ENCODE measurements around the gene MOCS3.
A peak's percentile ranks its signal among the peaks of the same experiment; 100 is the strongest.

The MOCS3 gene

DNA sequence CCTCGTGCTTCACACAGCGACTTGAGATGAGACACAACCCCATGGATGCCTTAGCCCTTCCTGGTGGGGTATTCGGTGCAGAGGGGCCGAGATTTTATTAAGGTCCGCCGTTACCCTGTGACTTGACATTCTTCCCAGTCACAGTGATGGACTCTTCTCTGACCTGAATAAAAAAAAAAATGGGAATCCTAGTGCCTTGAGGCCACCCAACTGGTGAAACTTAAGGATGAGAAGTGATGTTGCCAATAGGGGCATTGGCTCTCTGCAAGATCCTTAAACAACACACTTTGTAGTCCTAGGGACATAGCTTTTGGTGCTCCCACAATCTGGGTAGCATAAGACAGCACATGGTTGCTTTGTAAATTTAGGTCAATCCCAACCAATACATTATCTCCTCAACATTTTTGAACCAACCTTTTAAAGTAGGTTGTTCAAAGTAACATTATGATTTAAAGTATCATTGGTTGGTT, 26.6 kb upstream of the MOCS3 start:
- Histone ChIP-seq H3K79me2 (ENCODE audit: control insufficient read depth, insufficient read depth, low read length, unreplicated experiment) (peaks cover 40% of the 10 kb centered on the region), H2AFZ (ENCODE audit: low read length, unreplicated experiment) (peak overlapping the region; percentile 68), H3K27me3 (ENCODE audit: insufficient read depth, low read length) (no peaks in the 10 kb centered on the region), H3K4me1 (ENCODE audit: control insufficient read depth, insufficient read depth, low read length, unreplicated experiment) (peaks cover 31% of the 10 kb centered on the region), H3K36me3 (ENCODE audit: insufficient read depth, low read length) (peaks cover 44% of the 10 kb centered on the region), H3K4me3 (ENCODE audit: low read depth, low read length) (peak overlapping the region; percentile 73), H3K27ac (ENCODE audit: low read depth, low read length) (peak overlapping the region; percentile 76)

DNA sequence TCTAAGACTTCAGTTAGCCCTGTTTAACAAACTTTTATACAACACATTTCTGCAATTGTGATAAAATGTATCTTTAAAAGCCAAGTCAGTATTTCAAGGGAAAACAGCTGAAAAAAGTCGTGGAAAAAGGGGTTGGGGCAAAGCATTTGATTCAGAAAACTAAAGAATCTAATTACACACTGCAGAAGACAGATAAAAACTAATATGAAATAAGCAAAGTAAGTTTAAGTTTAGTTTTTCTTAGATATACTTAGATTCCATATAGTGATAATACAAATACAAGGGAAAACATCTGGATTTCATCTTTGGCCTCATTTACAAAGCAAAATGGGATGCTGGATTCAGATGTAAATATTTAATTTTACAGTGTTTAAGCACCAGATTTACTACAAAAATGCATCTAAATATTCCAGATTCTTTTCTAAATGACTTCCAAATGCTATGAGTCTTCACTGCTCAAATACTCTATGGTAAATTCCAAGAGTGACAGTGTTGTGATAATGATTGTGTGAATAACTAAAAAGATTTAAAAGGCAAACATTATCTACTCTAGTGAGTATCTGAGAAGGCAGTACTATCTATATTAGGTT, 25.8 kb upstream of the MOCS3 start:
- peak overlapping the region; percentile 76 for H3K27ac ChIP-seq (ENCODE audit: low read depth, low read length)
- H3K36me3 ChIP-seq (ENCODE audit: insufficient read depth, low read length) = peaks cover 41% of the 10 kb centered on the region

DNA sequence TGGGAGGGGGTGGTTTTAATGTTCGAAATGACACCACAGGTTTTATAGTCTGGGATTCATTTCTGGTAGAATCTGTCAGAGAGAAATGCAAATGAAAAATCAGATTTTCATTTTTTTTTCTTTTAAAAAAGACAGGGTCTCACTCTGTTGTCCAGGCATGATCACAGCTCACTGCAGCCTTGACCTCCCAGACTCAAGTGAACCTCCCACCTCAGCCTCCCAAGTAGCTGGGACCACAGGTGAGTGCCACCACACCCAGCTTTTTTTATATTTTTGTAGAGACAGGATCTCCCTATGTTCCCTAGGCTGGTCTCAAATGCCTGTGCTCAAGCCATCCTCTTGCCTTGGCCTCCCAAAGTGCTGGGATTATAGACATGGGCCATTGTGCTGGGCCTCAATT, 25.0 kb upstream of the MOCS3 start:
- peaks cover 18% of the 10 kb centered on the region for H3K4me1 ChIP-seq (ENCODE audit: control insufficient read depth, insufficient read depth, low read length, unreplicated experiment)
- peaks cover 35% of the 10 kb centered on the region for H3K36me3 ChIP-seq (ENCODE audit: insufficient read depth, low read length)
- no peak overlapping the region for H3K27ac ChIP-seq (ENCODE audit: low read depth, low read length)
- no peak overlapping the region for H2AFZ ChIP-seq (ENCODE audit: low read length, unreplicated experiment)
- H3K27me3 ChIP-seq (ENCODE audit: insufficient read depth, low read length) = no peaks in the 10 kb centered on the region
- H3K4me3 ChIP-seq (ENCODE audit: low read depth, low read length) = no peak overlapping the region
- peaks cover 25% of the 10 kb centered on the region for H3K79me2 ChIP-seq (ENCODE audit: control insufficient read depth, insufficient read depth, low read length, unreplicated experiment)

More for the DNA sequence above, 25.8 kb upstream of the MOCS3 start:
- H3K4me3 ChIP-seq (ENCODE audit: low read depth, low read length) = no peak overlapping the region
- H3K79me2 ChIP-seq (ENCODE audit: control insufficient read depth, insufficient read depth, low read length, unreplicated experiment) = peaks cover 33% of the 10 kb centered on the region
- H3K27me3 ChIP-seq (ENCODE audit: insufficient read depth, low read length) = no peaks in the 10 kb centered on the region
- H2AFZ ChIP-seq (ENCODE audit: low read length, unreplicated experiment) = no peak overlapping the region
- H3K4me1 ChIP-seq (ENCODE audit: control insufficient read depth, insufficient read depth, low read length, unreplicated experiment) = peaks cover 26% of the 10 kb centered on the region

DNA sequence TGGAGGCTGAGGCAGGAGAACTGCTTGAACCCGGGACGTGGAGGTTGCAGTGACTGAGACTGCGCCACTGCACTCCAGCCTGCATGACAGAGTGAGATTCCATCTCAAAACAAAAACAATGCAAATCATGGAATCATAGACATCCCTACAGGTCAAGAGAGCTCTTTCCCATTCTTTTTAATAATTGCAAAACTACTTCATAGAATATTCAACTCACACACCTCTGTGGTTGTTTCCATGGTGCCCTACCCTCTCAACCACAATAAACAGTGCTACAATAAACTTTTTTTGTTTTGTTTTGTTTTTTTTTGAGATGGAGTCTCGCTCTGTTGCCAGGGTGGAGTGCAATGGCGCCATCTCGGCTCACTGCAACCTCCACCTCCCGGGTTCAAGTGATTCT, 15.5 kb upstream of the MOCS3 start:
- peaks cover 27% of the 10 kb centered on the region for H3K36me3 ChIP-seq (ENCODE audit: insufficient read depth, low read length)
- no peak overlapping the region for H2AFZ ChIP-seq (ENCODE audit: low read length, unreplicated experiment)
- no peaks in the 10 kb centered on the region for H3K4me1 ChIP-seq (ENCODE audit: control insufficient read depth, insufficient read depth, low read length, unreplicated experiment)
- no peaks in the 10 kb centered on the region for H3K27me3 ChIP-seq (ENCODE audit: insufficient read depth, low read length)
- H3K4me3 ChIP-seq (ENCODE audit: low read depth, low read length) = no peak overlapping the region
- H3K27ac ChIP-seq (ENCODE audit: low read depth, low read length) = no peak overlapping the region
- H3K79me2 ChIP-seq (ENCODE audit: control insufficient read depth, insufficient read depth, low read length, unreplicated experiment) = no peaks in the 10 kb centered on the region

DNA sequence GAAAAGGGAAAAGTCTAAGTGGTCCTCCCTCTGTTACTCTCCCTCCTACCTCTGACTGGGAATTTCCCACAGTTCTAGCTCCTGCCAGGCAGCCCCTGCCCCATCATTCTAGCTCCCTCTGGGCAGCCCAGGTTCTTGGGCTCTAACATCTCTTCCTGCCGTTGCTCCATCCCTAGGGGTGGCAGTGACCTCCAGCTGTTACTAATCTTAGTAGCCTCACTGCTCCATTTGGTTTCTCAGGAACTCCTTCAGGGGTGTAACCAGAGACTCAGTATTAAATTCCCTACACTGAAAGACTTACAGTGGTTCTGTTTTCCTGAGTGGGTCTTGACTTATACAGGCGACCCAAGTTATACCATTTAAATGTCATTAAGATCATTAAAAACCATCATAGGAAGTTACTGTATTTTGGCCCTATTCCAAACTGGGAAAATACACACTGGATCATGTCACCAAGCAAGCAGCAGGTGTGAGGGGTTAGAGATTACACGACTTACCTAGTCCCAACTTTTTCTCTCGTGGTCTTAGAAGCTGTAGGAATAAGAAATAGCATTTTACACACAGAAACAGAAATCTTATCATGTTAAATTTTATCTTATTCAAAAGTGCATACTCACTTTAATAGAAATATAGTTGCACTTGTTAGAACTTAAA, 10.4 kb upstream of the MOCS3 start:
- H3K4me3 ChIP-seq (ENCODE audit: low read depth, low read length) = no peak overlapping the region
- H3K27me3 ChIP-seq (ENCODE audit: insufficient read depth, low read length) = no peaks in the 10 kb centered on the region
- no peak overlapping the region for H3K27ac ChIP-seq (ENCODE audit: low read depth, low read length)
- H2AFZ ChIP-seq (ENCODE audit: low read length, unreplicated experiment) = no peak overlapping the region
- peaks cover 11% of the 10 kb centered on the region for H3K4me1 ChIP-seq (ENCODE audit: control insufficient read depth, insufficient read depth, low read length, unreplicated experiment)
- peaks cover 50% of the 10 kb centered on the region for H3K36me3 ChIP-seq (ENCODE audit: insufficient read depth, low read length)
- peaks cover 27% of the 10 kb centered on the region for H3K79me2 ChIP-seq (ENCODE audit: control insufficient read depth, insufficient read depth, low read length, unreplicated experiment)

GRCh38 chr20:50953196-50953595, 5.4 kb upstream of the MOCS3 start:
- Histone ChIP-seq H2AFZ (ENCODE audit: low read length, unreplicated experiment) (no peak overlapping the region), H3K27ac (ENCODE audit: low read depth, low read length) (no peak overlapping the region), H3K27me3 (ENCODE audit: insufficient read depth, low read length) (no peaks in the 10 kb centered on the region), H3K79me2 (ENCODE audit: control insufficient read depth, insufficient read depth, low read length, unreplicated experiment) (peaks cover 76% of the 10 kb centered on the region), H3K4me3 (ENCODE audit: low read depth, low read length) (no peak overlapping the region), H3K4me1 (ENCODE audit: control insufficient read depth, insufficient read depth, low read length, unreplicated experiment) (peaks cover 27% of the 10 kb centered on the region), H3K36me3 (ENCODE audit: insufficient read depth, low read length) (peaks cover 33% of the 10 kb centered on the region)

DNA sequence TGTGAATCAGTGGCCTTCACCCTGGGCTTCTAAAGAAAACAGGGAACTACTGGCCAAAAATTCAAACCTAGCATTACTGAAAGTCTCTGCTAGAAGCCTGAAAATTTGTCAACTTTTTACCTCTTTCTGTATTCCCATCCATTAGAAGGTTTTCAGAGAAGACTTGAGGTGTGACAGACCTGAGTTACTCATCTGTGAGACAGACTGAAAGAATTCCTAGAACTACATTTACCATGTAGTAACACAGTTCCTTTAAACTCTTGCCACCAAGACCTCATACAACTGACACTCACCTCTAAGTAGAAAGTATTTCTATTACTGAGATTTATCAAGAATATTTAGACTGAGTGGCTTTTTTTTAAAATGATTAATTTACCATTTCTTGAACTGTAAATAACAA, 4.8 kb upstream of the MOCS3 start:
- Histone ChIP-seq H3K27ac (ENCODE audit: low read depth, low read length) (no peak overlapping the region), H3K36me3 (ENCODE audit: insufficient read depth, low read length) (peaks cover 28% of the 10 kb centered on the region)

GRCh38 chr20:50957276-50957675, 1.3 kb upstream of the MOCS3 start:
- H3K27ac ChIP-seq (ENCODE audit: low read depth, low read length) = peak overlapping the region; percentile 89; the same call in 1 of the 2 replicates

More for the DNA sequence above, 4.8 kb upstream of the MOCS3 start:
- H3K27me3 ChIP-seq (ENCODE audit: insufficient read depth, low read length) = no peaks in the 10 kb centered on the region
- peaks cover 74% of the 10 kb centered on the region for H3K79me2 ChIP-seq (ENCODE audit: control insufficient read depth, insufficient read depth, low read length, unreplicated experiment)
- peaks cover 27% of the 10 kb centered on the region for H3K4me1 ChIP-seq (ENCODE audit: control insufficient read depth, insufficient read depth, low read length, unreplicated experiment)
- H2AFZ ChIP-seq (ENCODE audit: low read length, unreplicated experiment) = no peak overlapping the region
- no peak overlapping the region for H3K4me3 ChIP-seq (ENCODE audit: low read depth, low read length)

DNA sequence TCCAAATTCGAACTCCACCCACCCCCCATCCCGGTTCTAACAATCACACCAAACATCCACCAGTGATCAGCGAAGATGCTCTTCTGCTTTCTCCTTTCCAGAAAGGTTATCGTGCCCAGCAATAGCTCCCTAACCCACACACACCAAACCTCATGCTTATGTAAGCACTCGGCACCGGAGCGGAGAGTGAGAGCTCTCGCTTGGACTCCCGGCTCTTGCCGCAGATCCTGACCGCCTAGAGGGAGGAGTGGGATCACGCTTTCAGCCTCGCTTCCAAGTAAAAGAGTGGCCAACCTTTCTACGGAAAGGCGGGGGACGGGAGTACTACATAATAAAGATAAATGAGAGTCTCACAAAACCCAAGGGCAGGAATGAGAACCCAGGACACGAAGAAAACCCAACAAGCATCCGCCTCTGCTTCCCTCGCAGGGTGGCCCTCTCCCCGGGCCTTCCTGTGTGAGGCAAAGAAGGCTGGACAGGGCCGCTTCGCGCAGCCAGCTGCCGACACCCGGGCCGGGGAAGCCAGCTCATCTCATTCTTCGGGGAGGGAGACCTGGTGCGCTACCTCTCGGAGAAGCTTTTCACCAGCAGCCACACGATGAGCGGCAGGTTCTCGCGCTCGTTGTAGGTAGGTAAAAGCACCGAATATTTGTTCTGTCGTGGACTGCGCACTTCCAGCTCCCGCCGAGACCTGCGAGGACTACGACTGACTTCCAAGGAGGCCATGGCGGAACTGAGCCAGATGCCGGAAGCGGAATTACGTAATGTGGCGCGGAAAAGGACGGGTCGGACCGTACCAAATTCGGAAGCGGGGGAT, 612 bp upstream of the MOCS3 start, which contains the start of gene DPM1:
TSS of gene DPM1 (minus strand) at position 735 of the 817 bp plus-strand sequence. CDS start at position 726, 9 bp downstream.
- peaks cover 72% of the 10 kb centered on the region for H3K79me2 ChIP-seq (ENCODE audit: control insufficient read depth, insufficient read depth, low read length, unreplicated experiment)
- H3K27ac ChIP-seq (ENCODE audit: low read depth, low read length) = peak within 1 kb of the TSS; percentile 89
- H3K27me3 ChIP-seq (ENCODE audit: insufficient read depth, low read length) = no peaks in the 10 kb centered on the region
- H3K4me1 ChIP-seq (ENCODE audit: control insufficient read depth, insufficient read depth, low read length, unreplicated experiment) = peaks cover 30% of the 10 kb centered on the region
- peaks cover 14% of the 10 kb centered on the region for H3K36me3 ChIP-seq (ENCODE audit: insufficient read depth, low read length)
- peak within 1 kb of the TSS; percentile 70 for H2AFZ ChIP-seq (ENCODE audit: low read length, unreplicated experiment)
- peak within 1 kb of the TSS; percentile 92 for H3K4me3 ChIP-seq (ENCODE audit: low read depth, low read length)

More at GRCh38 chr20:50957276-50957675, 1.3 kb upstream of the MOCS3 start:
- Histone ChIP-seq H3K27me3 (ENCODE audit: insufficient read depth, low read length) (no peaks in the 10 kb centered on the region), H3K36me3 (ENCODE audit: insufficient read depth, low read length) (peaks cover 14% of the 10 kb centered on the region), H2AFZ (ENCODE audit: low read length, unreplicated experiment) (no peak overlapping the region), H3K4me3 (ENCODE audit: low read depth, low read length) (peak overlapping the region; percentile 92), H3K79me2 (ENCODE audit: control insufficient read depth, insufficient read depth, low read length, unreplicated experiment) (peaks cover 74% of the 10 kb centered on the region), H3K4me1 (ENCODE audit: control insufficient read depth, insufficient read depth, low read length, unreplicated experiment) (peaks cover 30% of the 10 kb centered on the region)

DNA sequence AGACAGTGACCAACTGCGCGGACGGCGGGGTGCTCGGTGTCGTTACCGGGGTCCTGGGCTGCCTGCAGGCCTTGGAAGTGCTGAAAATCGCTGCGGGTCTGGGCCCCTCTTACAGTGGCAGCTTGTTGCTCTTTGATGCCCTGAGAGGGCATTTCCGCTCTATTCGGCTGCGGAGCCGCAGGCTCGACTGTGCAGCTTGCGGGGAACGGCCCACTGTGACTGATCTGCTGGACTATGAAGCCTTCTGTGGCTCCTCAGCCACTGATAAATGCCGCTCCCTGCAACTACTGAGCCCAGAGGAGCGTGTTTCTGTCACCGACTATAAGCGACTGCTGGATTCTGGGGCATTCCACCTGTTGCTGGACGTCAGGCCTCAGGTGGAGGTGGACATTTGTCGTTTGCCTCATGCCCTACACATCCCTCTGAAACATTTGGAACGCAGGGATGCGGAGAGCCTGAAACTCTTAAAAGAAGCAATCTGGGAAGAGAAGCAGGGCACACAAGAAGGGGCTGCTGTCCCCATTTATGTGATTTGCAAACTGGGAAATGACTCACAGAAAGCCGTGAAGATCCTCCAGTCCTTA, 1.0 kb downstream of the MOCS3 start:
- no peak overlapping the region for H2AFZ ChIP-seq (ENCODE audit: low read length, unreplicated experiment)
- peaks cover 12% of the 10 kb centered on the region for H3K36me3 ChIP-seq (ENCODE audit: insufficient read depth, low read length)
- H3K27me3 ChIP-seq (ENCODE audit: insufficient read depth, low read length) = no peaks in the 10 kb centered on the region
- H3K79me2 ChIP-seq (ENCODE audit: control insufficient read depth, insufficient read depth, low read length, unreplicated experiment) = peaks cover 56% of the 10 kb centered on the region
- peak overlapping the region; percentile 89; the same call in 1 of the 2 replicates for H3K27ac ChIP-seq (ENCODE audit: low read depth, low read length)
- H3K4me1 ChIP-seq (ENCODE audit: control insufficient read depth, insufficient read depth, low read length, unreplicated experiment) = peaks cover 30% of the 10 kb centered on the region
- H3K4me3 ChIP-seq (ENCODE audit: low read depth, low read length) = peak overlapping the region; percentile 92

Measured in ACC112 (cell line).